ENCODE data around the gene POLD3. TPM values are rescaled to one million over a fixed set of nuclear protein-coding genes. Genes with fewer than 3 reads are reported as not detected.

Gene POLD3
- total RNA-seq, 1 experiment from 2014 or later, result 28.4 TPM

DNA sequence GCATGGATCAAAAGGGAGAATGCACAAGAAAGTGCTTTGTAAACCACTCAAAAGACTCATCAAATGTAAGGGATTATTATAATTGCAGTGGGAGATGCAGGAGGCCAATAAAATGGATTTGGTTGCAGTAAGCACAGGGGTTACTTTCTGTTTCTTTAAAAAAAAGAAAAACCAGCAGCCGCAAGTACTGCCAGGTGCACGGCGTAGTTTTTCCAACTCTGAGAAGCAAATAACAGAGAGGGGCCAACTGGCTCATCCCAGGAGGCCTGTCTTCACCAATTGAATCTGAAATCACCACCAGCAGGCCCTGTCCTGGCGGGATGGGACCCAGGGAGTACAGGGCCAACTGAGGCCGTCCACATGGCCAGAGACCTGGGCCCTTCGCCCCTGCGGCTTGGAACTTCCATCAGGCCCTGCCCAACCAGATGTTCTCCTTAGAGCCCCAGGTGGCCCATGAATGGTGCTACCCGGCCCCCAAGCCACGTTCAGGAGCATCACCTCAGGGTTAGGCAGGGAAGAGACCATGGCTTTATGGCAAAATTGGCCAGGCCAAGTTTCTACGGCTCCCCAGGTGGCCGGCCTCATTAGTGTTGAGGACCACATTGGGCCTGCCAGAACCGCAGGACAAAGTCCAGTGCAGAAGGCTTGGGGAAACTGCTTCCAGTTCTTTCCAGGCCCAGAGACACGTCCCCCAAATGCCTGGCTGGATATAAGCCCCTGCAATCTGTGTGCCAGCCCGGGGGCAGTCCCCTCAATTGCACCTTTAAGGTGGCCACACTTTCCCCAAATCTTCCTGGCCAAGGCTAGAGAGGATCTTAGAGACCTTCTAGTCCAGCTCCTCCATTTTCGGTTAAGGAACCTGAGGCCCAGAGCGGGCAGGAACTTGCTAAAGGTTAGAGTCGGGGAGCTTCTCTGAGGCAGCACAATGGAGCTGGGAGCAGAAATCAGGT is 77.1 kb downstream of the POLD3 start:
- Histone ChIP-seq H3K4me3 (no peak overlapping the region), H3K27ac (no peak overlapping the region), H3K36me3 (no peaks in the 10 kb centered on the region), H3K9me3 (replicated peaks) (no peaks in the 10 kb centered on the region), H3K4me1 (peaks cover 29% of the 10 kb centered on the region), H3K27me3 (no peaks in the 10 kb centered on the region)
- peak; percentile 30 to 59 for DNase-seq

DNA sequence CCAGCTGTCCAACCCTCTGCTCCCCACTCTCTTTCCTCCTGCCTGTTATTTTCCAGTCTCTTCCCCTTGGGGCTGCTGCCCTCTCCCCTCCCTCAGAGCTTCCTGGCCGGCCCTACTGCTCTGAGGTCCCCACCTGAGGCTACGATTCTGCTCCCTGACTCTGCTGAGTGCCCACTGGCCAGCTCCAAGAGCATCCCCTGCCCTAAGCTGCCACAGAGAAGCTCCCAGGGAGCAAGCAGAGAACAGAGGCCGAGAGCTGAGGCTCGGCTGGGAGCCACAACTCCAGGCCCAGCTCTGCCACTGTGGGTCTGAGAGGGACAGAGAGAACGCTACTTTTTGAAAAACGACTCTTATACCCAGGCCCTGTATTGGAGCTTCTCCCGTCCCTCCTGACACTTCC is 77.8 kb downstream of the POLD3 start:
- no peaks in the 10 kb centered on the region for H3K36me3 ChIP-seq
- no peaks in the 10 kb centered on the region for H3K9me3 ChIP-seq (replicated peaks)
- no peak for DNase-seq
- no peaks in the 10 kb centered on the region for H3K27me3 ChIP-seq
- peaks cover 29% of the 10 kb centered on the region for H3K4me1 ChIP-seq
- no peak overlapping the region for H3K27ac ChIP-seq
- H3K4me3 ChIP-seq, result no peak overlapping the region

DNA sequence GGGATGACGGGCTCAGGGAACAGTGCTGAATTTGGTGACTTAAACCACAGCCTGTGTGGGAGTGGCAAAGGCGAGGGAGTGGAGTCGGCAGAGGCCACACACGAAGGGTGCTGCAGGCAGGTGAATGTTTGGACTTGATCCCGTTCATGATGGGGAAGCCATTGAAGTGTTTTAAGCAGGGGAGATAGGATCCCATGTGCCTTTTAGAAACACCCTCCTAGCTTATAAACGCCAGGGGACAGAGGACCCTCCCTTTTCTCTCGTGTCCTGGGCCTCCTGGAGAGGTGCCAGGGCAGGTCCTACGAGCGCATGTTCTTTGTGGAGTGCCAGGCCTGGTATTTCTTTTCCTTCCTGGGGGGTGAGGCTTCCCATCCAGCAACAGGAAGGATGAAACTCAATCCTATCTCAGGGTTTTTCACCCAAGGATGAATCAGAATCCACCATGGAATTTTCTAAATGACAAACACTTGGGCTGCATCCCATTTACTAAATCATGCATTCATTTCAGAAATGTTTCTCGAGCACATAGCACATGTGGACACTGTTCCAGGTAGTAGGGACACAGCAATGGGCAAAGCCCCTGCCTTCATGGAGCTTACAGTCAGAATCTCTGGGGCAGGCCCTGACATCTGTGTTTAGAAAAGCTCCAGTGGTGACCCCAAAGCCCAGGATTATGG is 79.3 kb downstream of the POLD3 start:
- H3K4me1 ChIP-seq, result peaks cover 41% of the 10 kb centered on the region
- no peak overlapping the region for H3K4me3 ChIP-seq
- H3K27me3 ChIP-seq, result no peaks in the 10 kb centered on the region
- peak overlapping the region; percentile 86 for H3K27ac ChIP-seq
- no peaks in the 10 kb centered on the region for H3K36me3 ChIP-seq
- H3K9me3 ChIP-seq (replicated peaks), result no peaks in the 10 kb centered on the region
- peak; percentile 50 to 62 for DNase-seq

DNA sequence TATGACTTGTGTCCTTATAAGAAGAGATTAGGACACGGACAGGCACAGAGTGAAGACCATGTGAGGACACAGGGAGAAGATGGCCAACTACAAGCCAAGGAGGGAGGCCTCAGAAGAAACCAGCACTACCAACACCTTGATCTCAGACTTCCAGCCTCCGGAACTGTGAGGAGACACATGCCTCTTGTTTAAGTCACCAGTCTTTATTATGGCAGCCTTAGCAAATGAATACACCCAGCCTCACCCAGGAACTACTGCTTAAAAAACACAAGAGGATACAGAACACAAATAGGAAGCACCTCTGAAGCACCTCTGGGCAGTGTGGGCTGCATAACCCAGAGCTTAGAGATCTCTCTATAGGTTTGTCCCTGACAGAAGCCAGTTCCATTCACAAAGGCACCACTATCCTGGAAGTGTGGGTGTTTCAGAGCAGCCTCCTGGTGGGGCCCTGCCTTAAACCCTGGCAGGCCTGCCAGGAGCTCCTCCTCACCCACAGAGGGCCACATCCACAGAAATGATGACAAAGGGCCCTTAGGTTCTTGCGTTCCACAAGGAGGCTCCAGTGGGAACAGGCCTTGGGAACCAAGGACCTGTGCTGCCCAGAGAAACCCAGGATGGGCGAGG is 80.1 kb downstream of the POLD3 start:
- DNase-seq, result no peak
- Histone ChIP-seq H3K36me3 (no peaks in the 10 kb centered on the region), H3K4me3 (no peak overlapping the region), H3K9me3 (replicated peaks) (no peaks in the 10 kb centered on the region), H3K4me1 (peaks cover 46% of the 10 kb centered on the region), H3K27me3 (no peaks in the 10 kb centered on the region), H3K27ac (peak overlapping the region; percentile 86)

DNA sequence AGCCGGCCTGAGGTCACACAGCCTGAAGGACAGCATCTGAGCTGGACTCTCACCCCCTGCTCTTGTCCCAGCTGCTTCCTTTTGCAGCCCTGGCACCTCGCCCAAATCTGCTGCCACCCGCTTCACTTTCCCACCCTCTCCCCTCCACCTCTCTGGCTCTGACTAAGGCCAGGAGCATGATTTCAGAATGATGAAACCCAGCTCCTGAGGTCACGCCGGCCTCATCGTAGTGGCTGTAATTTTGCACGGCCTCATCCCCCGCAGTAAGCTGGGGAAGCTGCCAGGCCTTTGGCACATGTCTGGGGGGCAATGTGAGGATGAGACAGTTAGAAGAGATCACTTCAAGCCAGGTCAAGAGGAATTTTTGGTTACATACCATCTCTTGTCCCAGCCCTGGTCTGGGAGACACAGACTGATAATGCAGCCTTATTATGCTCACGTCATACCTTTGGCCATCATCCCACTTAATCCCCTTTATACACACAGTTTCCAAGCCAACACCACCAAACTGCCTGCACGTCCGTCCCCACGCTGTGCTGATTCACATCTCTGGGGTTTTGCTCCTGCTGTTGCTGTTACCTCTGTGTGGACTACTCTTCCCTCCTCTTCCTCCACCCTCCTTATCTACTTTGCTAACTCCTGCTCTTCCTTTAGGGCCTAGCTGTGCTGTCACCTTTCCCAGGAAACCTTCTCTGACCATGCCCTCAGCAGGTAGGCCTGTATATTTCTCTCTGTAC is 80.7 kb downstream of the POLD3 start:
- Histone ChIP-seq H3K9me3 (replicated peaks) (no peaks in the 10 kb centered on the region), H3K4me1 (peaks cover 53% of the 10 kb centered on the region), H3K27ac (peak overlapping the region; percentile 86), H3K4me3 (peak overlapping the region; percentile 6; the same call in 1 of the 2 replicates), H3K27me3 (no peaks in the 10 kb centered on the region), H3K36me3 (no peaks in the 10 kb centered on the region)
- peak; percentile 91 to 94 for DNase-seq

DNA sequence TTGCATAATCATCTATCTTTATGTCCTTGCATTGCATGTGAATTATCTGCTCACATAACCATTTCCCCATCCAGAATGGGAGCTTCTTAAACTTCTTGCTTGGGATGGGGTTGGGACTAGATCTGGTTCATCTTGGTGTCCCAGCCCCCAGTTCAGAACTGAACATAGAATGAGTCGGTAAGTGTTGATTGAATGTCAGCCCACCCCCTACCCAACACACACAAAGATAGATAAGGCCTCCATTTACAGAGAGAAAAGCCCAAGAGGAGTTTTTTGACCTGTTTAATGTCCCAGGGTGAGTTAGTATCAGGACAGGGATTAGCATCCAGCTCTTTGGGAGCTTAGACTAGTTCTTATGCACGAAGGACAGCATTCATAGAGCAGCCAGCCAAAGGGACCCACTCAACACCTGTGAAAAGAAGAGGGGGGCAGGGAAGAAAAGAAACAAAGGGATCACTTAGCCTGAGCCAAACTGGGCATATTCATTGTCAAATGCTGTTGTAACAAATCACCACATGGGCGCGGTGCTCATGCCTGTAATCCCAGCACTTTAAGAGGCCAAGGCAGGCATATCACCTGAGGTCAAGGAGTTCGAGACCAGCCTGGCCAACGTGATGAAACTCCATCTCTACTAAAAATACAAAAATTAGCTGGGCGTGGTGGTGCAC is 81.4 kb downstream of the POLD3 start:
- peak in 1 of 2 experiments; percentile 27 for DNase-seq
- Histone ChIP-seq H3K4me3 (peak overlapping the region; percentile 6; the same call in 1 of the 2 replicates), H3K9me3 (replicated peaks) (no peaks in the 10 kb centered on the region), H3K27me3 (no peaks in the 10 kb centered on the region), H3K36me3 (no peaks in the 10 kb centered on the region), H3K27ac (peak overlapping the region; percentile 86), H3K4me1 (peaks cover 51% of the 10 kb centered on the region)

DNA sequence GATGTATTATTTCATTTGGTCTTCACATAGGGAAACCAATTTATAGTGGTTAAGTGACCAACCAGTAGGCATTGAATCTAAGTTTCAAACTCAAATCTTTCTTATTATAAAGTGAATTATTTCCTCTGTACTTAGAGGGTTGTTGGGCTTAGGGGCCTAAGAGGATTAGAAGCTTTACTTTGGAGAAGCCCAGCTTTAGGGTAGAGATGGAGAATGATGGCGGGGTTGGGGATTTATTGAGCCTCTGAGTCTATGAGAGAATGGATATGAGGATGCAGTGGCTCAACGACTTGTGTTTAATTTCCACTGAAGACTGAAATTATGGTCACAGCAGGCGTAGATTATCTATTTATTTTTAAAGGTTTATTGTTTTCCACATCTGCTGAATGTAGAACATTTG is 83.4 kb downstream of the POLD3 start:
- Histone ChIP-seq H3K36me3 (no peaks in the 10 kb centered on the region), H3K27ac (no peak overlapping the region), H3K4me3 (no peak overlapping the region), H3K27me3 (no peaks in the 10 kb centered on the region), H3K9me3 (replicated peaks) (no peaks in the 10 kb centered on the region), H3K4me1 (peaks cover 47% of the 10 kb centered on the region)
- DNase-seq, result no peak

DNA sequence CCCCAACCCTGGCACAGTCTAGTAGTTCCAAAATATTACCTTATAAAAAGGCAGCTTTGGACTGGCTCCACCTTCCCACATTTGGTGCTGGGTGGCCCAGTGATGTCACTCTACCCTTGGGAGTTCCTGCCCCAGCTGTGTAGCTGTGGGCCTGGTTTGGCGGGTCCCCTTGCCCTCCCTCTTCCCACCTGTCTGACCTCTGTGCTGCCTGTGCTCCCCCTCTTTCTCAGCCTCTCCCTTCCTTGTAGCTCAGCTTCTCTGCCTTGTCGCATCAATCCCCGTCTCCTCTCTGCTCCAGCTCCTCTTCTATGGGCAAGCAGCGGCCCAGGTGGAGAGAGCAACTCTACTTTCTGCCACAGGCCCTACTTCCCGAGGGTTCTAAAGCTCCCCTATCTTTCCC is 84.2 kb downstream of the POLD3 start:
- H3K27ac ChIP-seq, result peak overlapping the region; percentile 76
- H3K27me3 ChIP-seq, result no peaks in the 10 kb centered on the region
- H3K9me3 ChIP-seq (replicated peaks), result no peaks in the 10 kb centered on the region
- no peaks in the 10 kb centered on the region for H3K36me3 ChIP-seq
- DNase-seq, result peak in 1 of 2 experiments; percentile 38
- H3K4me3 ChIP-seq, result no peak overlapping the region
- H3K4me1 ChIP-seq, result peaks cover 44% of the 10 kb centered on the region

DNA sequence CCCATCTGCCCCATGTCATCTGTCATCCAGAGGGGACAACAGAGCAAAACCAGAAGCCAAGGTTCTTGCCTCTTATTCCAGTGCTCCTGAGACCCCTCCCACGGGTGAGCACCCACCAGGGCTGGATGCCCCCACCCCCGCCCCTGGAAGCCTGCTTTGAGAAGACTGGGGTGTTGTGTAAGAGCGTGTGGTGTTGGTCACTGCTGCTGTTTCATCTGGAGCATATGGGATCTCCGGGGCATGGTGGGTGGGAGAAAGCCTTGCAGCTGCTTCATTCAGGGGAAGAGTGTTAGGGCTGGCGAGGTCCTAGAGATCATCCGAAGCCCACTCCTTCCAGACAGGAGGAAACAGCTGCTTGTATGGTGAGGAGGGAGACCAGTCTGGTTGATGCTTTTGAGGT is 84.7 kb downstream of the POLD3 start:
- Histone ChIP-seq H3K9me3 (replicated peaks) (no peaks in the 10 kb centered on the region), H3K27me3 (no peaks in the 10 kb centered on the region), H3K4me3 (no peak overlapping the region), H3K27ac (peak overlapping the region; percentile 76), H3K4me1 (peaks cover 39% of the 10 kb centered on the region), H3K36me3 (no peaks in the 10 kb centered on the region)
- peak; percentile 84 to 88 for DNase-seq

DNA sequence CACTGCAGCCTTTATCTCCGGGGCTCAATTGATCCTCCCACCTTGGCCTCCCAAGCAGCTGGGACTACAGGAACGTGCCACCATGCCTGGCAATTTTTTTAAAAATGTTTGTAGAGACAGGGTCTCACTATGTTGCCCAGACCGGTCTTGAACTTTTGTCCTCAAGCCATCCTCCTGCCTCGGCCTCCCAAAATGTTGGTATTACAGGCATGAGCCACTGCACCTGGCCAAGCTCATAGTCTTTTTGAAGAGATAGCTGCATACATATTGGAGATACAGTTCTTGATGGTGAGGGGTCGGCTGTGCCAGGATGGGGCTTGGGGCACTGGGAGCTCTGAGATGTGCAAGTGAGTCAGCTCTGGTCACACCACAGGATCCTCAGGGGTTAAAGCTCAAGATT is 85.7 kb downstream of the POLD3 start:
- H3K4me1 ChIP-seq, result peaks cover 32% of the 10 kb centered on the region
- no peak for DNase-seq
- no peaks in the 10 kb centered on the region for H3K36me3 ChIP-seq
- peak overlapping the region; percentile 76; the same call in 1 of the 2 replicates for H3K27ac ChIP-seq
- no peaks in the 10 kb centered on the region for H3K27me3 ChIP-seq
- H3K4me3 ChIP-seq, result no peak overlapping the region
- no peaks in the 10 kb centered on the region for H3K9me3 ChIP-seq (replicated peaks)

DNA sequence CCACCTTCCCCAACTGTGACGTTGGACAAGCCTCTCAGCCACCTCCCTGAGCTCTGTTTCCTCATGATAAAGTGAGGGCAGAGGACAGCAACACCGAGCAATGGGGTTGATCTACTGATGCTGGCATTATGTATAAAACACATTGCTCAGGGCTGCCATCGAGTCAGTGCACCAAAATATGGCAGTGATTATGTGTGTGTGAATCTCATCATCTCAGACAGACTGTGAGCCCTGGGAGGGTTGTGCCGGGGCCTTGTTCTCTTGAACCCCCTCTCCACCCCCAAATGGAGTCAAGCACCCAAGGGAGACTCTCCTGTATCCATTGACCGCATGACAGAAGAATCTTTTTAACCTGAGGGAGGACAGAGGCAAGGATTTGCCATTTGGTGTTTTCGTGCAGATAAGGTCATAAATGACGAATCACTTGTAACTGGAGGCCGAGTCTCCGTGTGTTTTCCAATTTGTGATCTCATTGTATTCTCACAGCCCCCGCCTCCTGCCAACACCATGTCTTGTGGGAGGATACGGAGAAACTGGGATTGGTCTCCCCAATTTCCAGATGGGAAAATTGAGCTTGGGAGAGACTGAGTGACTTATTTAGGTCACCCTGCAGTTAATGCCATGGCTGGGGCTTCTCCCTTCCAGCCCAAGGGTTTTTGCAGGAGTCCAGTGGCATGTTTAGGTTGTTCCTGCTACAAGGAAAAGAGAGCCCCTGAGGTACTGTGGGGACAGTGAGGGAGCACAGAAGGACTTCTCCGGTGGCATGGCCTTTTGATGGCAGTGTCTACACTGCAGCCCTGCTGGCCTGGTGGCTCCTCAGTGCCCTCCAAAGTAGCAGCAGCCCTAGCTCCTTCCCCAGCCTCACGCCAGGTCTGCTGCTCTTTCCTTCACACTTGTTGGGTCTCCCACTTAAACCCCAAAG is 86.5 kb downstream of the POLD3 start:
- H3K9me3 ChIP-seq (replicated peaks), result no peaks in the 10 kb centered on the region
- peaks cover 27% of the 10 kb centered on the region for H3K4me1 ChIP-seq
- H3K36me3 ChIP-seq, result no peaks in the 10 kb centered on the region
- no peak for DNase-seq
- no peak overlapping the region for H3K27ac ChIP-seq
- no peak overlapping the region for H3K4me3 ChIP-seq
- no peaks in the 10 kb centered on the region for H3K27me3 ChIP-seq

DNA sequence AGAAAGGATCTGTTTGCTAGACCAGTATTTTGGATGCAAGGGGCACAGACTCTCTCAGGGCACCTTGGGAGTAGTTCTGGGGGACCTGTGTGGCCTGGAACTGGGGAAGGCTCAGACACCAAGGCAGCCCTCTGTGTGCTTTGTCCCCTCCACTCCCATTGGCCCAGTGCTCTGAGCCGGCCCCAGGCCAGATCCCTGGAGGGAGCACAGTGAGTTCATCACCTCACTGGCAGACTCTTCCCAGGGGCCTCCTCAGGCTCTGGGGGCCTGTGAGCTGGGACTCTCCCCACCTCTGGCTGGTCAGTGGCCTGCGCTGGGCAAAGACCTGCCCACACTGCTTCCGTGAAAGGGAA is 87.1 kb downstream of the POLD3 start:
- Histone ChIP-seq H3K9me3 (replicated peaks) (no peaks in the 10 kb centered on the region), H3K27ac (no peak overlapping the region), H3K36me3 (no peaks in the 10 kb centered on the region), H3K4me1 (peaks cover 24% of the 10 kb centered on the region), H3K4me3 (no peak overlapping the region), H3K27me3 (no peaks in the 10 kb centered on the region)
- no peak for DNase-seq

DNA sequence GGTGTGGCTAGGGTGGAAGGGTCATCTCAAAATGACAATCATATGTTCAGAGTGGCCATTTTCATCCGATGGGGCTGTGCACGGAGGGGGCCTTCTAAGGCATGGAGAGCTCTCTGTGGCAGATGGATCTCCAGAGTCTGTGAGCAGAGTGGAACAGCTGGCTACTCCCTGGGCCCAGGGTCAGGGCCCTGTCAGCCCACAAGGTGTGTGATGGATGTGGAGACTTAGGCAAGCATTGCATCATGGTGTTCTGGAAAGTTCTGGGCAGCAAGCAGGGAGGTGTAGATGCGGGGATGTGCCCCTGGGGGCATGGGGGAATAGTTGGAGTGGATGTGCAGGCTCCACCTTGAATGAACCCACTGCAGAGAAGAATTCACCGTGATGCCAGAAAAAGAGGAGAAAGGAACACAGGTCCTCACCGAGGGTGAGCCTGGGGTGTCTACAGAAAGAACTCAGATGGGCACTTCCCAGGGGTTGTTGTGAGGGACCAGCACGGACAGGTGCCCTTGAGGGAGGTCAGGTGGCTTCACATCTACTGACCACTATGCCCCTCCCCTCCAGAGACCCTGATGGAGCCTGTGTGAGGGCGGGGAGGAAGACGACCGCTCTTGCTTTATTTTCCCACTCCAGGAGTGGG is 87.8 kb downstream of the POLD3 start:
- H3K27me3 ChIP-seq, result no peaks in the 10 kb centered on the region
- peaks cover 24% of the 10 kb centered on the region for H3K4me1 ChIP-seq
- no peaks in the 10 kb centered on the region for H3K36me3 ChIP-seq
- no peak for DNase-seq
- no peak overlapping the region for H3K27ac ChIP-seq
- no peak overlapping the region for H3K4me3 ChIP-seq
- no peaks in the 10 kb centered on the region for H3K9me3 ChIP-seq (replicated peaks)

All from SJCRH30 (cell line).